CD14-positive monocyte (primary cell): ENCODE measurements around the gene VDAC1. TPM values are rescaled to one million over a fixed set of nuclear protein-coding genes. Genes with fewer than 3 reads are reported as not detected.

Experiments used
- DNase-seq, 3 donors: peaks; one replicate each; pipeline ENCODE4 v3.0.0-alpha.2; 2011 to 2022
- H2AFZ ChIP-seq: 2 replicates; pipeline ENCODE4 v1.6.0; 2012; ENCODE audit warnings: mild to moderate bottlenecking, low read depth, low read length, inconsistent platforms; ENCODE audit not compliant: insufficient read depth, poor library complexity, severe bottlenecking
- H3K27ac ChIP-seq, 2 donors: 1 replicate in 1 of 2; 2 replicates in 1 of 2; pipeline ENCODE4 v1.5.1; 2012 to 2013; ENCODE audit warnings: low read length in 2 of 2, control low read depth in 1 of 2, inconsistent platforms in 1 of 2, low read depth in 1 of 2, mild to moderate bottlenecking in 1 of 2
- H3K27me3 ChIP-seq, 2 donors: one replicate each; pipeline versions ENCODE4 v1.6.0 to v1.6.1; 2011 to 2013; ENCODE audit warnings: low read length in 2 of 2; ENCODE audit not compliant: control insufficient read depth in 2 of 2, insufficient read depth in 2 of 2
- H3K36me3 ChIP-seq, 2 donors: replicated peaks in 1 of 2; 1 replicate in 1 of 2; 2 replicates in 1 of 2; pipeline versions ENCODE4 v1.5.1 to v1.6.1; 2012 to 2013; ENCODE audit warnings: low read length in 2 of 2, control low read depth in 1 of 2, inconsistent platforms in 1 of 2, mild to moderate bottlenecking in 1 of 2; ENCODE audit not compliant: insufficient read depth in 2 of 2, control insufficient read depth in 1 of 2
- H3K4me1 ChIP-seq, 2 donors: 1 replicate in 1 of 2; 2 replicates in 1 of 2; pipeline versions ENCODE4 v1.5.1 to v1.6.1; 2012 to 2013; ENCODE audit warnings: low read length in 2 of 2, control low read depth in 1 of 2, inconsistent platforms in 1 of 2, mild to moderate bottlenecking in 1 of 2, moderate library complexity in 1 of 2; ENCODE audit not compliant: insufficient read depth in 2 of 2, control insufficient read depth in 1 of 2
- H3K4me2 ChIP-seq: replicated peaks from 2 replicates; pipeline ENCODE3; 2012; ENCODE audit warnings: low read length, moderate library complexity, mild to moderate bottlenecking; ENCODE audit not compliant: poor library complexity, severe bottlenecking; ENCODE audit errors: extremely low read depth
- H3K4me3 ChIP-seq, 3 experiments: fragments of 200-600 bp in 1 of 3; sonication (generic) in 1 of 3; replicated peaks in 1 of 3; 1 replicate in 2 of 3; 2 replicates in 1 of 3; pipeline ENCODE4 v1.5.1; 2011 to 2013; ENCODE audit warnings: low read length in 3 of 3, mild to moderate bottlenecking in 3 of 3, control low read depth in 2 of 3, low read depth in 2 of 3, inconsistent platforms in 1 of 3, moderate library complexity in 1 of 3
- H3K79me2 ChIP-seq: 2 replicates; pipeline ENCODE4 v1.6.0; 2012; ENCODE audit warnings: mild to moderate bottlenecking, control low read depth, inconsistent platforms, low read length, moderate library complexity; ENCODE audit not compliant: insufficient read depth
- H3K9ac ChIP-seq: 2 replicates; pipeline ENCODE4 v1.6.0; 2017; ENCODE audit warnings: low read length, mild to moderate bottlenecking; ENCODE audit not compliant: insufficient read depth, poor library complexity, severe bottlenecking
- H3K9me3 ChIP-seq, 2 donors: replicated peaks in 1 of 2; 1 replicate in 1 of 2; 2 replicates in 1 of 2; pipeline versions ENCODE4 v1.5.1 to v1.6.1; 2012 to 2013; ENCODE audit warnings: low read length in 2 of 2, control low read depth in 1 of 2; ENCODE audit not compliant: control insufficient read depth in 1 of 2, insufficient read depth in 1 of 2
- H4K20me1 ChIP-seq: 2 replicates; pipeline ENCODE4 v1.6.0; 2012; ENCODE audit warnings: mild to moderate bottlenecking, low read length, control low read depth, moderate library complexity; ENCODE audit not compliant: insufficient read depth
- H3K27ac Mint-ChIP-seq, 7 donors: one replicate each; pipeline ENCODE4 v1.8.0; 2020; ENCODE audit warnings: mild to moderate bottlenecking in 7 of 7, mixed read lengths in 7 of 7, moderate library complexity in 6 of 7, inconsistent platforms in 2 of 7
- H3K27me3 Mint-ChIP-seq, 3 donors: one replicate each; pipeline ENCODE4 v1.8.0; 2021 to 2022; ENCODE audit warnings: low read depth in 3 of 3, mild to moderate bottlenecking in 3 of 3, mixed read lengths in 3 of 3, moderate library complexity in 3 of 3, inconsistent platforms in 1 of 3
- H3K36me3 Mint-ChIP-seq, 2 donors: one replicate each; pipeline ENCODE4 v1.8.0; 2020; ENCODE audit warnings: mixed read lengths in 2 of 2, inconsistent platforms in 1 of 2, mild to moderate bottlenecking in 1 of 2
- H3K4me1 Mint-ChIP-seq: one replicate; pipeline ENCODE4 v1.8.0; 2020; ENCODE audit warnings: mild to moderate bottlenecking, mixed read lengths
- H3K4me3 Mint-ChIP-seq, 2 donors: one replicate each; pipeline ENCODE4 v1.8.0; 2020; ENCODE audit warnings: mild to moderate bottlenecking in 2 of 2, mixed read lengths in 2 of 2, moderate library complexity in 1 of 2
- H3K9me3 Mint-ChIP-seq, 7 donors: one replicate each; pipeline ENCODE4 v1.8.0; 2020 to 2022; ENCODE audit warnings: mixed read lengths in 7 of 7, mild to moderate bottlenecking in 6 of 7, moderate library complexity in 6 of 7, inconsistent platforms in 2 of 7
- CTCF ChIP-seq: fragments of 200-600 bp; IDR thresholded peaks from one replicate; pipeline ENCODE4 v1.8.0; 2022; ENCODE audit warnings: antibody characterized with exemption, mild to moderate bottlenecking
- WGBS: methylation state at CpG from one replicate; pipeline ENCODE4 v1.1.5; 2013; ENCODE audit warnings: missing lambda C conversion rate; ENCODE audit not compliant: insufficient coverage; 5-methylcytosine and 5-hydroxymethylcytosine counted together
- intact Hi-C, 2 donors: fragments of 100-400 bp; cut with micrococcal nuclease; formaldehyde crosslinking; loops; one replicate each; pipeline versions ENCODE4 v1.15.0 to v1.15.1; 2023
- polyA plus RNA-seq, 3 donors: library from polyadenylated mRNA; depleted of rRNA in 1 of 3; unstranded in 2 of 3; stranded (reverse) in 1 of 3; fragments of 300-500 nt in 2 of 3; fragments of >200 nt in 1 of 3; fragmentation: Illumina TruSeq in 2 of 3; gene quantifications; 1 replicate in 2 of 3; 2 replicates in 1 of 3; pipeline ENCODE4 v1.2.3, GENCODE V29; 2012 to 2021

VDAC1 gene
- polyA plus RNA-seq, 3 donors: 59.9 to 107 (median 84.4) TPM

DNA sequence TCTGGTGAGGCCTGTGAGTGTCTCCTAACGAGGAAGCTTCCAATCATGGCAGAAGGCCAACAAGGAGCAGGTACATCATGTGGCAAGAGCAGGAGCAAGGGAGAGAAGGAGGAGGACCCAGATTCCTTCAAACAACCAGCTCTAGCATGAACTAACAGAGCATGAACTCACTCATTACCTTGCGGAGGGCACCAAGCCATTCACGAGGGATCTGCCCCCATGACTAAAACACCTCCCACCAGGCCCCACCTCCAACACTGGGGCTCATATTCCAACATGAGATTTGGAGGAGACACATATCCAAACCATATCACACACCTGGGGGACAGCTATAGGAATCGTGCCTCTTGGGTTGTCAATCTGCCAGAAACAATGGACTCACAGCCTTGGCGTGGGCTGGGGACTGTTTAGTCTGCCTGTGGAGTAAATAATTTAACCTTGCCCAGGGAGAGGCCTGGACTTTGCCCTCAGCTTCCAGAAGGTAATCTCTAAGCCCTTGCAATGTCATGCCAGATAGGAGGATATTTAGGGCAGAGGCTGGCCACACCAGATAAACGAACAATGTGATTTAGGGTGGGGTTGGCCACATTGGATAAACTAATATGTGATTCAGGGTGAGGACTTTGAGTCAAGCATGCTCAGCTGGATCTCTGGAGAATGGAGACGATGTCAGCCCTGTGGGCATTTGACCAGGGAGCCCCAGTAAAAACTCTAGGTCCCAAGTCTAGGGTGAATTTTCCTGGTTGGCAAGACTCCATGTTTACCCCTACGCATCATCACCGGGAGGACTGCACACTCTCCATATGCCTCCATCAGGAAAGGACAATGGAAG, 13.6 kb upstream of the VDAC1 start:
- Mint-ChIP-seq H3K4me3 (peak overlapping the region in 1 of 2 donors; percentile 30), H3K27me3 (peaks cover 66 to 95% (median 89%) of the 10 kb centered on the region in 3 donors), H3K36me3 (no peaks in the 10 kb centered on the region), H3K9me3 (peaks cover 0 to 8% (median 2%) of the 10 kb centered on the region in 7 donors), H3K4me1 (peaks cover 5% of the 10 kb centered on the region), H3K27ac (no peak overlapping the region)
- no peak overlapping the region for H3K4me3 ChIP-seq
- H3K9me3 ChIP-seq: no peaks in the 10 kb centered on the region
- no peak overlapping the region for H2AFZ ChIP-seq
- no peak for TF ChIP-seq CTCF
- H3K27me3 ChIP-seq: peaks cover 33 to 63% of the 10 kb centered on the region in 2 donors
- DNase-seq: no peak
- no peaks in the 10 kb centered on the region for H4K20me1 ChIP-seq
- H3K4me1 ChIP-seq: no peaks in the 10 kb centered on the region
- H3K4me2 ChIP-seq: no peak overlapping the region
- no peak overlapping the region for H3K27ac ChIP-seq
- no peaks in the 10 kb centered on the region for H3K79me2 ChIP-seq
- no peaks in the 10 kb centered on the region for H3K36me3 ChIP-seq
- intact Hi-C loops: no loop called here
- H3K9ac ChIP-seq: no peak overlapping the region
- whole genome bisulfite sequencing: 93% methylated on average over 5 of the region's 9 CpGs

- DNase-seq: no peak
- Mint-ChIP-seq H3K4me3 (peak overlapping the region in 1 of 2 donors; percentile 48), H3K27me3 (peaks cover 68 to 79% (median 70%) of the 10 kb centered on the region in 3 donors), H3K4me1 (peaks cover 20% of the 10 kb centered on the region), H3K36me3 (no peaks in the 10 kb centered on the region), H3K27ac (peak overlapping the region in 1 of 7 donors; percentile 18), H3K9me3 (peaks cover 0 to 16% (median 4%) of the 10 kb centered on the region in 7 donors)
- Histone ChIP-seq H2AFZ (no peak overlapping the region), H3K4me3 (no peak overlapping the region), H3K9me3 (no peaks in the 10 kb centered on the region), H3K36me3 (no peaks in the 10 kb centered on the region), H3K27ac (no peak overlapping the region), H3K4me1 (peaks cover 16 to 20% of the 10 kb centered on the region in 2 donors), H3K27me3 (peaks cover 42 to 62% of the 10 kb centered on the region in 2 donors), H3K4me2 (no peak overlapping the region), H3K79me2 (peaks cover 5% of the 10 kb centered on the region), H4K20me1 (peaks cover 7% of the 10 kb centered on the region), H3K9ac (no peak overlapping the region)
- WGBS: no CpG with 5 or more reads among the region's 2 CpGs
- intact Hi-C loops: no loop called here
- no peak for TF ChIP-seq CTCF
Observed at GRCh38 chr5:134008266-134008749, 3.5 kb upstream of the VDAC1 start.
